ENCODE results near the gene GMPR2. TPM values are rescaled to one million over a fixed set of nuclear protein-coding genes. Genes with fewer than 3 reads are reported as not detected.

Gene GMPR2
- total RNA-seq, 6 experiments from 2014 or later: 26.2 to 40.2 (median 34.2) TPM

GRCh38 chr14:24189059-24189375 is 43.7 kb upstream of the GMPR2 start:
- WGBS (ENCODE audit: insufficient coverage, low coverage, low lambda C conversion rate, missing lambda C conversion rate): 2% methylated on average over 3 of the region's 3 CpGs
- DNase-seq (no peak), ATAC-seq (no peak)
- Histone ChIP-seq H3K9me3 (no peaks in the 10 kb centered on the region), H3K27ac (peak overlapping the region in 1 of 3 donors; percentile 21), H3K4me3 (peak overlapping the region in 2 of 3 donors; percentile 74 to 82), H3K27me3 (no peaks in the 10 kb centered on the region), H3K36me3 (peaks cover 0 to 34% (median 8%) of the 10 kb centered on the region in 4 donors), H3K4me1 (peaks cover 0 to 12% (median 4%) of the 10 kb centered on the region in 4 donors)
- TF ChIP-seq POLR2A (IDR thresholded peaks at IDR 0.05) (no peak), CTCF (IDR thresholded peaks at IDR 0.05) (no peak)
- intact Hi-C loops (cut with DNase I): no loop called here

- H3K27me3 ChIP-seq: no peaks in the 10 kb centered on the region
- no peak overlapping the region for H3K27ac ChIP-seq
- intact Hi-C loops (cut with DNase I): no loop called here
- TF ChIP-seq CTCF (IDR thresholded peaks at IDR 0.05): no peak
- H3K9me3 ChIP-seq: no peaks in the 10 kb centered on the region
- H3K36me3 ChIP-seq: peaks cover 0 to 30% (median 6%) of the 10 kb centered on the region in 4 donors
- DNase-seq (no peak), ATAC-seq (no peak)
- 73% methylated on average over 5 of the region's 9 CpGs for WGBS (ENCODE audit: insufficient coverage, low coverage, low lambda C conversion rate, missing lambda C conversion rate)
- peaks cover 0 to 16% (median 6%) of the 10 kb centered on the region in 4 donors for H3K4me1 ChIP-seq
- no peak overlapping the region for H3K4me3 ChIP-seq
These were observed 43.3 kb upstream of the GMPR2 start for GRCh38 chr14:24189460-24189859.

- 96% methylated on average over 4 of the region's 10 CpGs for WGBS (ENCODE audit: insufficient coverage, low coverage, low lambda C conversion rate, missing lambda C conversion rate)
- H3K4me1 ChIP-seq: peaks cover 0 to 22% (median 7%) of the 10 kb centered on the region in 4 donors
- no peak for DNase-seq
These were observed 42.3 kb upstream of the GMPR2 start for GRCh38 chr14:24190416-24190815.

GRCh38 chr14:24192933-24193332 is 39.8 kb upstream of the GMPR2 start:
- Histone ChIP-seq H3K9me3 (no peaks in the 10 kb centered on the region), H3K27ac (no peak overlapping the region), H3K4me3 (no peak overlapping the region), H3K36me3 (peaks cover 0 to 9% (median 0%) of the 10 kb centered on the region in 4 donors), H3K27me3 (no peaks in the 10 kb centered on the region), H3K4me1 (peaks cover 0 to 34% (median 4%) of the 10 kb centered on the region in 4 donors)
- 91% methylated on average over 9 of the region's 15 CpGs for WGBS (ENCODE audit: insufficient coverage, low coverage, low lambda C conversion rate, missing lambda C conversion rate)
- TF ChIP-seq POLR2A (IDR thresholded peaks at IDR 0.05): no peak
- TF ChIP-seq CTCF (IDR thresholded peaks at IDR 0.05): no peak
- no peak for ATAC-seq
- intact Hi-C loops (cut with DNase I): no loop called here
- no peak for DNase-seq

More at GRCh38 chr14:24190416-24190815, 42.3 kb upstream of the GMPR2 start:
- Histone ChIP-seq H3K4me3 (no peak overlapping the region), H3K9me3 (no peaks in the 10 kb centered on the region), H3K36me3 (peaks cover 0 to 24% (median 2%) of the 10 kb centered on the region in 4 donors), H3K27me3 (no peaks in the 10 kb centered on the region), H3K27ac (no peak overlapping the region)
- TF ChIP-seq POLR2A (IDR thresholded peaks at IDR 0.05) (no peak), CTCF (IDR thresholded peaks at IDR 0.05) (no peak)
- intact Hi-C loops (cut with DNase I): no loop called here
- ATAC-seq: no peak
